PC-3 (cell line): ENCODE results near the gene SMPDL3A. TPM values are rescaled to one million over a fixed set of nuclear protein-coding genes. Genes with fewer than 3 reads are reported as not detected.
A peak's percentile ranks its signal among the peaks of the same experiment; 100 is the strongest.

Source experiments
- ATAC-seq: fragments of 200-7000 bp; cut with Tn5 transposase; 2 replicates; pipeline ENCODE4 v1.9.1; 2020; ENCODE audit warnings: mild to moderate bottlenecking, moderate library complexity
- BruUV-seq: library from RNA; stranded (reverse); fragments of 400-500 nt; replicated peaks from 2 replicates; lab custom pipeline; 2021; lab: Mats Ljungman, UMichigan
- CTCF ChIA-PET: fragments of 300-600 bp; sonication (Branson Sonifier 250); formaldehyde crosslinking; loops from one replicate; lab custom pipeline; 2022; ENCODE audit warnings: antibody characterized with exemption; lab: Charles Lee
- POLR2A ChIA-PET: fragments of 300-600 bp; sonication (Branson Sonifier 250); formaldehyde crosslinking; loops from one replicate; lab custom pipeline; 2022; ENCODE audit warnings: antibody characterized with exemption; ENCODE audit not compliant: unreplicated experiment; lab: Charles Lee
- DNase-seq: peaks from one replicate; pipeline ENCODE4 v3.0.0-alpha.2; 2015
- H2AFZ ChIP-seq: fragments of 300-600 bp; sonication (generic); 2 replicates; pipeline ENCODE4 v1.6.0; 2016; ENCODE audit warnings: antibody characterized with exemption, low read length
- H3F3A ChIP-seq: fragments of 300-600 bp; sonication (generic); one replicate; pipeline ENCODE4 v1.6.0; 2017; ENCODE audit warnings: antibody characterized with exemption, low read length, control low read depth, mild to moderate bottlenecking; ENCODE audit not compliant: unreplicated experiment
- H3K27ac ChIP-seq: fragments of 300-600 bp; sonication (generic); 2 replicates; pipeline ENCODE4 v1.5.1; 2016; ENCODE audit warnings: mild to moderate bottlenecking, low read length
- H3K27me3 ChIP-seq: fragments of 300-600 bp; sonication (generic); 2 replicates; pipeline ENCODE4 v1.6.1; 2016; ENCODE audit warnings: low read length, mixed read lengths
- H3K36me3 ChIP-seq: fragments of 300-600 bp; sonication (generic); 2 replicates; pipeline ENCODE4 v1.6.1; 2016; ENCODE audit warnings: low read depth, mixed run types, low read length, mixed read lengths
- H3K4me1 ChIP-seq: fragments of 300-600 bp; sonication (generic); 2 replicates; pipeline ENCODE4 v1.5.1; 2016; ENCODE audit warnings: low read length; ENCODE audit not compliant: insufficient read depth
- H3K4me2 ChIP-seq: fragments of 300-600 bp; sonication (generic); 2 replicates; pipeline ENCODE4 v1.6.0; 2016; ENCODE audit warnings: low read length
- H3K4me3 ChIP-seq: fragments of 300-600 bp; sonication (generic); 2 replicates; pipeline ENCODE4 v1.5.1; 2016; ENCODE audit warnings: mild to moderate bottlenecking, low read length, mixed read lengths
- H3K79me2 ChIP-seq: fragments of 300-600 bp; sonication (generic); 2 replicates; pipeline ENCODE4 v1.6.1; 2017; ENCODE audit warnings: low read length, mixed read lengths
- H3K9ac ChIP-seq: fragments of 300-600 bp; sonication (generic); 2 replicates; pipeline ENCODE4 v1.6.0; 2016; ENCODE audit warnings: mild to moderate bottlenecking, low read length
- H3K9me2 ChIP-seq: fragments of 300-600 bp; sonication (generic); replicated peaks from 2 replicates; pipeline ENCODE4 v1.6.1; 2016; ENCODE audit warnings: mixed run types, low read length, mixed read lengths
- H3K9me3 ChIP-seq: fragments of 300-600 bp; sonication (generic); 2 replicates; pipeline ENCODE4 v1.6.1; 2016; ENCODE audit warnings: low read length, mixed read lengths
- H4K20me1 ChIP-seq: fragments of 300-600 bp; sonication (generic); 2 replicates; pipeline ENCODE4 v1.6.1; 2016; ENCODE audit warnings: low read length, mixed read lengths
- CTCF ChIP-seq: fragments of 300-600 bp; sonication (generic); conservative IDR thresholded peaks from 2 replicates; pipeline ENCODE4 v1.5.1; 2017; ENCODE audit warnings: antibody characterized with exemption, low read depth, mild to moderate bottlenecking, low read length
- EZH2 ChIP-seq: fragments of 300-600 bp; sonication (generic); IDR thresholded peaks from one replicate; pipeline ENCODE4 v1.6.1; 2017; ENCODE audit warnings: antibody characterized with exemption, mild to moderate bottlenecking, low read length; ENCODE audit not compliant: unreplicated experiment
- EZH2phosphoT487 ChIP-seq: fragments of 300-600 bp; sonication (generic); IDR thresholded peaks from 2 replicates; pipeline ENCODE4 v1.6.1; 2018; ENCODE audit warnings: mild to moderate bottlenecking, antibody characterized with exemption, low read length, borderline replicate concordance
- intact Hi-C: fragments of 100-400 bp; cut with micrococcal nuclease; formaldehyde crosslinking; loops from 2 replicates; pipeline ENCODE4 v1.9.0; 2023
- total RNA-seq: library from RNA; depleted of rRNA; stranded (reverse); fragments of >200 nt; gene quantifications from 2 replicates; pipeline ENCODE4 v1.2.3, GENCODE V29; 2014

Gene SMPDL3A
- total RNA-seq, 1 experiment from 2014 or later, result 4.6 TPM

DNA sequence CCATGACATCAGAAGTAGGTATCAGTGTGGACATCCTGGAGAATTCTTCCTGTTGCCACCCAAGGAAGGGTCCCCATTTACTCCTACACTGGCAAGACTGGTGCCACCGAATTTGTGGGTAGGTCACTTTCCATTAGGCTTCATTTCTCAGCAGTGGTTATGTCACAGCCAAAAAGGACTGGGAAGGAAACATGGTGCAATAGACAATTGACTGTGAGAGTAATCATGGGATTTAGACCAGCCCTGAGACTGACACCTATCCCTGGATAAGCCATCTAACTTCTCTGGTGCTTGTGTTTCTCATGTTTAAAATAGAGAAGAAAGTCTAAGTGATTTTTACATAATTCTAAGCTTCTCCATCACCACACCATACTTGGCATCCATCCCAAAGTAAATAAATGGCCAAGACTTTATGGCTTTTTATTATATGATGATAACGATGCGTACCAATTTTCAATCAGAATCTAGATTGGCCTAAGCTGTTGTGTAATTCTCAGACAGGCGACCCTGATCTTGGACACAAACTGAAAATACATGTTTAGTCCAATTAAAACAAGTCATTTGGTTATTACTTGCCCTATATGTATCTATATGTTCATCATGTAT, 10.2 kb downstream of the SMPDL3A start:
- Histone ChIP-seq H3K79me2 (0 out of 2 replicates have a peak, but pooled peaks cover 4% of the 10 kb centered on the region), H3K9ac (peak overlapping the region; percentile 45), H3K27ac (peak overlapping the region; percentile 91), H3K4me1 (peaks cover 36% of the 10 kb centered on the region), H3K27me3 (no peaks in the 10 kb centered on the region), H2AFZ (no peak overlapping the region), H3K9me3 (no peaks in the 10 kb centered on the region), H3K4me3 (no peak overlapping the region), H4K20me1 (no peaks in the 10 kb centered on the region), H3K9me2 (no peaks in the 10 kb centered on the region), H3F3A (peaks cover 12% of the 10 kb centered on the region), H3K36me3 (no peaks in the 10 kb centered on the region), H3K4me2 (peak overlapping the region; percentile 60)
- ATAC-seq (no peak), DNase-seq (no peak)
- intact Hi-C loops, result no loop called here
- BruUV-seq, result no TSS peak
- TF ChIP-seq CTCF, result no peak
- no peak for TF ChIP-seq EZH2phosphoT487
- TF ChIP-seq EZH2, result no peak
- POLR2A ChIA-PET, result interaction anchor here (0.6 kb wide), 1 partner anchor 10 kb away, joined by 3 read pairs; no protein-coding TSS in a partner anchor
- CTCF ChIA-PET, result no interaction called here

GRCh38 chr6:122799916-122800686, 11.0 kb downstream of the SMPDL3A start:
- no TSS peak for BruUV-seq
- H3K4me1 ChIP-seq, result peaks cover 36% of the 10 kb centered on the region
- H3K4me3 ChIP-seq, result no peak overlapping the region
- no peaks in the 10 kb centered on the region for H3K9me2 ChIP-seq
- peak overlapping the region; percentile 60 for H3K4me2 ChIP-seq
- H3K36me3 ChIP-seq, result no peaks in the 10 kb centered on the region
- H3K9me3 ChIP-seq, result no peaks in the 10 kb centered on the region
- peak overlapping the region; percentile 91 for H3K27ac ChIP-seq
- ATAC-seq, result peak; percentile 59
- H4K20me1 ChIP-seq, result no peaks in the 10 kb centered on the region
- ChIA-PET POLR2A (interaction anchor here (0.6 kb wide), 1 partner anchor 11 kb away, joined by 3 read pairs; no protein-coding TSS in a partner anchor), CTCF (interaction anchor here (1.4 kb wide), 1 partner anchor 39 kb away, joined by 4 read pairs; no protein-coding TSS in a partner anchor)
- H2AFZ ChIP-seq, result no peak overlapping the region
- peak; percentile 63 for DNase-seq
- 0 out of 2 replicates have a peak, but pooled peaks cover 4% of the 10 kb centered on the region for H3K79me2 ChIP-seq
- intact Hi-C loops, result no loop called here
- no peaks in the 10 kb centered on the region for H3K27me3 ChIP-seq
- H3K9ac ChIP-seq, result no peak overlapping the region
- H3F3A ChIP-seq, result peaks cover 12% of the 10 kb centered on the region
- TF ChIP-seq EZH2phosphoT487, result no peak
- no peak for TF ChIP-seq EZH2
- no peak for TF ChIP-seq CTCF
